LHCN-M2 (cell line): ENCODE data around the gene IKBIP. TPM values are rescaled to one million over a fixed set of nuclear protein-coding genes. Genes with fewer than 3 reads are reported as not detected.
A peak's percentile ranks its signal among the peaks of the same experiment; 100 is the strongest.
"Not testable (repeated sequence)": the region's sequence is repeated elsewhere in the genome, so short reads cannot be mapped to it uniquely, and the experiment has no call there.

Source experiments
- DNase-seq: peaks from one replicate; pipeline ENCODE4 v3.0.0-alpha.2; 2012; ENCODE audit warnings: low read depth
- total RNA-seq: library from RNA; depleted of rRNA; stranded (reverse); fragments of >200 nt; gene quantifications from 2 replicates; pipeline ENCODE4 v1.2.3, GENCODE V29; 2014

IKBIP gene
- total RNA-seq, 1 experiment from 2014 or later: 87.6 TPM

DNA sequence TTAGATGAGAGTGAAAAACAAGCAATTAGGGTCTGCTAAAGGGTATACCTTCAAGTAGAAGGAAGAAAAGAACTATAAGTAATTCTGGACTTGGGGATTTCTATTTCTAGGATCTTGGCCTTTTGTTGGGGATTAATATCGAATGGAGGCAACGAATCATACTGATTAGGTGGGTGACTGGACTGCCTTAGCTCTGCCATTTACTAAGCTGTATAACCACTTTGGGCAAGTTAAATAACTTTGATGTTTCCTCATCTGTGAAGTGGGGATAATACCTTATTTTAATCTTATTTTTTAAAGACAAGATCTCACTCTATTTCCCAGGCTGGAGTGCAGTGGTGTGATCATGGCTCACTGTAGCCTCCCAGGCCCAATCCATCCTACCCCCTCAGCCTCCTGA lies 6.6 kb downstream of the IKBIP start:
- DNase-seq: no peak

- no peak for DNase-seq
Measured at GRCh38 chr12:98637068-98637467, 7.5 kb downstream of the IKBIP start.

- peak; percentile 57 for DNase-seq
Measured at GRCh38 chr12:98635657-98636323, 8.8 kb downstream of the IKBIP start.

GRCh38 chr12:98618952-98619351 lies 25.6 kb downstream of the IKBIP start:
- DNase-seq: peak; percentile 69

DNA sequence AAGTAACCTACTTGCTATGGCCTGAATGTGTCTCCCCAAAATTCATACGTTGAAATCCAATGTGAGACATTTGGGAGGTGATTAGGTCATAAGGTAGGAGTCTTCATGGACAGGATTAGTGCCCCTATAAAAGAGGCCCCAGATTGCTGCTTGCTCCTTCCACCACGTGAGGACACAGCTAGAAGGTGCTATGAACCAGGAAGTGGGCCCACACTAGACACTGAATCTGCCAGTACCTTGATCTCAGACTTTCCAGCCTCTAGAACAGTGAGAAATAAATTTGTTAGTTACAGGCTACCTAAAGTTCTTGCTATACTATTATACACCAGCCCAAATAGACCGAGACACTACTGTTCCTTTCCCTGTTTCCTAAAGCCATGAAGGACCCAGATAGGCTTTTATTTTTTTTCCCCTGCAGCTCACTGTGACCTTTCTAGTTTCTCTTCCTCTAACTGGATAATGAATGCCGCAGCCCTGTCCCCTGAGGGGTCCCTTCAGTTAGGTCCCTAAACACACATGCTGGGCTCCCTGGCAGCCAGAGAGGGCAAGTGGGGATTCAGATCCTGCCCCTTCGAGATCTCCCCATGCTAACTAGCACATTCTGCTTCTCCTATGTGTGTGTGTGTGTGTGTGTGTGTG lies 31.8 kb downstream of the IKBIP start:
- no peak for DNase-seq

- no peak for DNase-seq
Measured at GRCh38 chr12:98610596-98610995, 34.0 kb downstream of the IKBIP start.

DNA sequence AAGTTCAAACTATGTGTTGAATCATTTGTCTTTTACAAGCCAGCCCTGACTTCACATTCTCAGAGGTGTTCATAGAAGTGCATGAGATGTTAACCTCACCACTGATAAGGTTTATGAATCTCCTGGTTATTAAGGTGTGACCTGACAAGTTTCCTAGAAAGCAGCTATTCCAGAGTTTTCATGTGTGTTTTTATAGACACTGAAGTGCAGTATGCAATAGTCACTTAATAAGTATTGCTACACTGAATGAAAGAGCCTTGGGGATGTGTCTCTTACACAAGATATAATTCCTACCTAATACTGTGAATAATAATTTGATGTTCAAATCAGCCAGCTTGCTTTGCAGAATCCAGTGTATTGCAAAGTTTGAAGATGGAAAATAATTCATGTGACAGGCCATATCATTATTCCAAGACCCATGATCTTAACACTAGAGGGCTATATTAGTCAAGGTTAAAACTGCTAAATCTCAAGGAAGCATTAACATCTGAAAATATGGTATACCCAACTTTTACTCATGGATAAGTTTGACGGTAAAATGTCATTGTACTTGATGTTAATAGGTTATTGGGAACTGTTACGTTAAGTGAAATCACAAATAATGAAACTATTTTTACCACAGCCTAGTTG lies 38.1 kb downstream of the IKBIP start:
- DNase-seq: no peak

DNA sequence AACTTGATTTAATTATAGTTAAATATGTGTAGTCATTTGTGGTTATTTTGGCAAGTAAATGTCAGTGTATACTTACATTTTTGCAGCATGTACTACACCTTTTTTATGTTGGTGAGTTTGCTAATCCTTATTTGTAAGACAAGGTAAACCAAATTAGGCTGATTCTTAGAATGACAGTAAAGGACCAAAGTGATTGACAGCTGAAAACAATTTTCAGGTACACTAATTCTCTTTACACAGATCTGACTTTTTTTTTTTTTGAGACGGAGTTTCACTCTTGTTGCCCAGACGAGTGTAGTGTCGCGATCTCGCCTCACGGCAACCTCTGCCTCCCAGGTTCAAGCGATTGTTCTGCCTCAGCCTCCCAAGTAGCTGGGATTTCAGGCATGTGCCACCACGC lies 42.7 kb downstream of the IKBIP start:
- DNase-seq: no peak

DNA sequence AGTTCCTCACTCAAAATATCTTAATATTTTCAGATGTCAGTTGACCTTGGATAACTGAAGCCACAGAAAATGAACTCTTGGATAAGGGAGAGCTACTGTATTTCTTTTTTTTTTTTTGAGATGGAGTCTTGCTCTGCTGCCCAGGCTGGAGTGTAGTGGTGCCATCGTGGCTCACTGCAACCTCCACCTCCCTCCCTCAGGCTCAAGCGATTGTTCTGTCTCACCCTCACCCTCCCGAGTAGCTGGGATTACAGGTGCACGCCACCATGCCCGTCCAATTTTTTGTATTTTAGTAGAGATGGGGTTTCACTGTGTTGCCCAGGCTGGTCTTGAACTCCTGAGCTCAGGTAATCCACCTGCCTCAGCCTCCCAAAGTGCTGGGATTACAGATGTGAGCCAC lies 47.3 kb downstream of the IKBIP start:
- not testable (repeated sequence) for DNase-seq

GRCh38 chr12:98595243-98595988 lies 49.2 kb downstream of the IKBIP start:
- DNase-seq: peak; percentile 69

GRCh38 chr12:98594050-98594835 lies 50.3 kb downstream of the IKBIP start:
- peak; percentile 19 for DNase-seq

- peak; percentile 98 for DNase-seq
Measured at GRCh38 chr12:98593351-98594049, 51.1 kb downstream of the IKBIP start, which contains the start of gene SLC25A3. Gene SLC25A3 (plus strand): TSS chr12:98593686. CDS start chr12:98593979, 293 bp downstream.

DNA sequence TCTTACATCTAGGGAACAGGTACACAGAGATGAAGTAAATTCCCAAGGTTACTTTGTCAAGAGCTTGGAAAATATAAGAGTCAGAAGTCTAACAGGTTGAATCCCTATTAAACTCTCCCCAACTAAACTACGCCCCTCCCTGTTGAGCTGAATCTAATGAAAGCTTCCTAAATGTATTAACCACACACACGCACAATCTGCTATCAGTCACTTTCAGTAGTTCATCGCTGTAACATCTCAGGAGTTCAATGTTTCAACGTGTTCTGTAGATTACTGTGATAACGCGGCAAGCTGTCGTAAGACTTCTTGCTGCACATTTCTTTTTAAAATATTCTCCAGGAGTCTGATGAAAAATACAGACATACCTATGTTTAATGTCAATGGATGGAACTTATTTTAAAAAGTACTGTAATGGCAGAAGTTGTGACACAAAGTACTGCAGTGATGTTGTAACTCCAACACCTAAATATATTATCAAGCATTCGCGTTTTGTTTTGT lies 51.7 kb downstream of the IKBIP start:
- DNase-seq: peak; percentile 8

DNA sequence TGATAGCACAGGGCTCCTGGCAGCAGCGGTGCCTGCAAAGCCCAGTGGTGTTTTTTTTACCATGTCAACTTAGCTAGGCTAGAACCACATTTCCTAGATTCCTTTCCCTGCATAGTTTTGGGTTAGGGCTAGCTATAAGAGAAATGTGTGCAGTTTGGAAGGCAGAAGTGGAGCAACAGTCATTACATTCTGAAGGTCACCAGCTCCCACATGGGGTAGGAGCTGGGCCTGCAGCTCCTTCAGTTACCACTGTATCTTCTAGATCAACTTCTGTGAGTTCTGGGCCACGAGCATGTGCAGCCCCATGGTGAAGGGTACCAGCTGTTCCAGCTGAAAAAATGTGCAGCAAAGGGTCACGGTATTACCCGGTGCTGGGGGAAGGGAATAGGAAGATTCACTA lies 53.4 kb downstream of the IKBIP start:
- DNase-seq: no peak

DNA sequence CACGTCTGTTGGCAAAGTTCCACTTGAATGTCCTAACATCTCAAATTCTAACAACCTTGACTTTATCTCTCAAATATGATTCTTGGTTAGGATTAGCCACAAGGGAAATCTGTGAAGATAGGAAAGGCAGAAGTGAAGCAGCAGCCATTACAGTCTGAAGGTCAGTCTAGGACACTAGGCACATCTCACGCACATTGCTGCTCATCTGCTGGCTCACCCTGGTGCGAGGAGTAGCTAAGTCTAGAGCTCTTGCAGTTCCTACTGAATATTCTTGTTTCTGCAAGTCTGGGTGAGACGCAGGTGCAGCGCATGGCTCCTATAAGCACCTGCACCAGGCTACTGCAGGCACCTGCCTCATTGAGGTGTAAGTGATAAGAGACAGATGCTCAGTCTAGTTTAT lies 57.5 kb downstream of the IKBIP start:
- no peak for DNase-seq

- peak; percentile 67 for DNase-seq
Measured at GRCh38 chr12:98582093-98582492, 62.5 kb downstream of the IKBIP start.

- DNase-seq: no peak
Measured at GRCh38 chr12:98581101-98581500, 63.5 kb downstream of the IKBIP start.

- DNase-seq: no peak
Measured at GRCh38 chr12:98580695-98581094, 63.9 kb downstream of the IKBIP start.

GRCh38 chr12:98579835-98580234 lies 64.8 kb downstream of the IKBIP start:
- no peak for DNase-seq

GRCh38 chr12:98579347-98579746 lies 65.2 kb downstream of the IKBIP start:
- DNase-seq: no peak

DNA sequence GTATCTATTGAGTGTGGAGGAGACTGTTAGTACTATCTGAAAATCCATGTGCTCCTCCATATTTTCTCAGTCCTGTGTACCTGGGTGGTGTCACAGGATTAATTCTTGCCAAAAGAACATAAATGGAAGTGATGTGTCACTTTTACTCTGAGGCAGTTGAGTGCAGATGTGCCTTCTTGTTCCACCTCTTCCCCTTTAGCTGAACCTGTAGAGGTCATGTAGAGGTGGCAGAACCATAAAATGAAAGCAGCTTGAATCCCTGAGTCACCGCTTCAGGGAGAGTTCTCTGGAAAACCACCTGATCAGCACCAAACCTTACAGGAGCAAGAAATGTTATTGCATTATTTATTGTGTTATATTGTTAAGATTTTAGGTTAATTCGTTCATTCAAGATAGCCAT lies 65.8 kb downstream of the IKBIP start:
- no peak for DNase-seq
